SJCRH30 (cell line): ENCODE results near the gene SWAP70. TPM values are rescaled to one million over a fixed set of nuclear protein-coding genes. Genes with fewer than 3 reads are reported as not detected.
"Not testable (repeated sequence)": the region's sequence is repeated elsewhere in the genome, so short reads cannot be mapped to it uniquely, and the experiment has no call there.

Experiments
- DNase-seq, 2 experiments: peaks; one replicate each; pipeline ENCODE4 v3.0.0-alpha.2; 2015 to 2020
- H3K27ac ChIP-seq: fragments of 250-450 bp; sonication (Bioruptor Pico); 2 replicates; pipeline ENCODE4 v1.5.1; 2020; ENCODE audit warnings: mild to moderate bottlenecking, moderate library complexity
- H3K27me3 ChIP-seq: fragments of 250-450 bp; sonication (Bioruptor Pico); 2 replicates; pipeline ENCODE4 v1.5.1; 2020; ENCODE audit warnings: mild to moderate bottlenecking, moderate library complexity
- H3K36me3 ChIP-seq: fragments of 250-450 bp; sonication (Bioruptor Pico); 2 replicates; pipeline ENCODE4 v1.5.1; 2020; ENCODE audit warnings: mild to moderate bottlenecking, moderate library complexity
- H3K4me1 ChIP-seq: fragments of 250-450 bp; sonication (Bioruptor Pico); 2 replicates; pipeline ENCODE4 v1.5.1; 2020; ENCODE audit warnings: mild to moderate bottlenecking, moderate library complexity
- H3K4me3 ChIP-seq: fragments of 250-450 bp; sonication (Bioruptor Pico); 2 replicates; pipeline ENCODE4 v1.5.1; 2020; ENCODE audit warnings: mild to moderate bottlenecking, moderate library complexity
- H3K9me3 ChIP-seq: fragments of 250-450 bp; sonication (Bioruptor Pico); replicated peaks from 2 replicates; pipeline ENCODE4 v1.5.1; 2020; ENCODE audit warnings: mild to moderate bottlenecking, moderate library complexity
- total RNA-seq: library from RNA; depleted of rRNA; stranded (reverse); fragments of >200 nt; shearing (Covaris generic); gene quantifications from 2 replicates; pipeline ENCODE4 v1.2.3, GENCODE V29; 2014

The SWAP70 gene
- total RNA-seq, 1 experiment from 2014 or later, result 25.4 TPM

DNA sequence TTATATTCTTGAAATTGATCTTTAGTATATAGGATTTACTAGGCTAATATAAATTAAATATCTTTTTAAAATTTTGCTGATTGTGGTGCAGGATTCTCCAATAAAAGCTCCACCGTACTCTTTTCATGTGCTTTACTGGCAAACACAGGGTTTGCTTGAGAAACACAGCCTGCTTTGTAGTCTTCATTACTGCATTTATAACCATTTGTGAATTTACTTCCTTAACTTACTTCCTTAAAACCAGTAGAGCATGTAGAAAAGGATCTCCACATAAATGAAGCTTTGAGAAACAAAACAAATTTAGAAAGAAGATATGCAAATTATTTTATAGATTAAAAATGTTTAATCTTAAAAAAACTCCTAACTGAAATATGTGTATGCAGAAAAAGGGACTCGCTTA is 28.8 kb downstream of the SWAP70 start:
- H3K27ac ChIP-seq, result peak overlapping the region; percentile 25; the same call in 1 of the 2 replicates
- no peak for DNase-seq
- H3K4me3 ChIP-seq, result no peak overlapping the region
- H3K36me3 ChIP-seq, result peaks cover 17% of the 10 kb centered on the region
- no peaks in the 10 kb centered on the region for H3K9me3 ChIP-seq
- peaks cover 32% of the 10 kb centered on the region for H3K4me1 ChIP-seq
- no peaks in the 10 kb centered on the region for H3K27me3 ChIP-seq

DNA sequence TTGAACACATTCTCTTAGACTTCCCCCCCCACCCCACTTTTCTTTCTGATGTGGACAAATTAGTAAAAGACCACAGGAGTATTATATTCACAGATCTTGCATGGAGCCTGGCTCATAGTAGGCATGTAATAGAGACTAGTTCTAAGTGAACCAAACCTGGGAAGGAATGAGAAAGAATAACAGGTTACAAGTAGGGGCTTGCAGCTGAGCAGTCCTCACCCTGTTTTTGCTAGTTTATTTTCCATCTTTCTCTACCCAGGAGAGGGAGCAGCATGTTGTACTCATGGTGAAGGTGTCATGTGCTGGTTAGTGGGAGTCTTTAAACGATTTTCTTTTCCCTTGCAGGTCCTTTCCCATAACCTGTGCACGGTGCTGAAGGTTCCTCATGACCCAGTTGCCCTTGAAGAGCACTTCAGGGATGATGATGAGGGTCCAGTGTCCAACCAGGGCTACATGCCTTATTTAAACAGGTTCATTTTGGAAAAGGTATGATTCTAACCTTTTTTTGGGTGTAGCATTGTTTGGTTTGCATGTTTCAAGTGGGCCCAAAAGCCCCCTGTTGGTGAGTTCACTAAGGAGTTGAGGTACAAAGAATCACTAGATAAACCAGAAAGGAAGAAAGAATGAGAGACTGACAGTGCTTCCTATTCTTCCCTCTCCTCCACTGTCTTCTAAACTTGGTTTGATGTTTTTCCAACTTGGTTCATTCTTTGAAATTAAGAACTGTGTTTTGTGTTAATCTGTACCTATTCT is 30.1 kb downstream of the SWAP70 start:
- DNase-seq, result no peak
- no peaks in the 10 kb centered on the region for H3K9me3 ChIP-seq
- H3K36me3 ChIP-seq, result peaks cover 17% of the 10 kb centered on the region
- H3K27ac ChIP-seq, result no peak overlapping the region
- no peak overlapping the region for H3K4me3 ChIP-seq
- H3K27me3 ChIP-seq, result no peaks in the 10 kb centered on the region
- peaks cover 26% of the 10 kb centered on the region for H3K4me1 ChIP-seq

DNA sequence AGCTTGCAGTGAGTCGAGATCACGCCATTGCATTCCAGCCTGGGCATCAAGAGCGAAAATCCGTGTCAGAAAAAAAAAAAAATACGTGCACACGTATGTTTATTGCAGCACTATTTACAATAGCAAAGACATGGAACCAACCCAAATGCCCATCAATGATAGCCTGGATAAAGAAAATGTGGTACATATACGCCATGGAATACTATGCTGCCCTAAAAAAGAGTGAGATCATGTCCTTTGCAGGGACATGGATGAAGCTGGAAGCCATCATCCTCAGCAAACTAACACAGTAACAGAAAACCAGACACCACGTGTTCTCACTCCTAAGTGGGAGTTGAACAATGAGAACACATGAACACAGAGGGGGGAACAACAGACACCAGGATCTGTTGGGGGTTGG is 31.4 kb downstream of the SWAP70 start:
- not testable (repeated sequence) for H3K27me3 ChIP-seq, DNase-seq, H3K27ac ChIP-seq, H3K4me3 ChIP-seq, H3K9me3 ChIP-seq
- peaks cover 17% of the 10 kb centered on the region for H3K36me3 ChIP-seq
- peaks cover 16% of the 10 kb centered on the region for H3K4me1 ChIP-seq

DNA sequence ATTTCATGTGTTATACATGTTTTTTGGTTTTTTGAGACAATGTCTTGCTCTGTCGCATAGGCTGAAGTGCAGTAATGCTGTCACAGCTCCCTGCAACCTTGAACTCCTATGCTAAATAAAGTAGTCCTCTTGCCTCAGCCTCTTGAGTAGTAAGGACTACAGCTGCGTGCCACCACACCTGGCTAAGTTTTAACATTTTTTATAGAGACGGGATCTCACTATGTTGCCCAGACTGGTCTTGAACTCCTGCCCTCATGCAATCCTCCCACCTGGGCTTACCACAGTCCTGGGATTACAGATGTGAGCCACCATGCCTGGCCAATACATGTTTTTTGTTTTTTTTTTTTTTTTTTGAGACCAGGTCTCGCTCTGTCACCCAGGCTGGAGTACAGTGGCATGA is 33.9 kb downstream of the SWAP70 start:
- no peaks in the 10 kb centered on the region for H3K9me3 ChIP-seq
- H3K27ac ChIP-seq, result no peak overlapping the region
- H3K36me3 ChIP-seq, result peaks cover 17% of the 10 kb centered on the region
- no peaks in the 10 kb centered on the region for H3K27me3 ChIP-seq
- H3K4me1 ChIP-seq, result peaks cover under 1% of the 10 kb centered on the region
- no peak overlapping the region for H3K4me3 ChIP-seq
- DNase-seq, result no peak

DNA sequence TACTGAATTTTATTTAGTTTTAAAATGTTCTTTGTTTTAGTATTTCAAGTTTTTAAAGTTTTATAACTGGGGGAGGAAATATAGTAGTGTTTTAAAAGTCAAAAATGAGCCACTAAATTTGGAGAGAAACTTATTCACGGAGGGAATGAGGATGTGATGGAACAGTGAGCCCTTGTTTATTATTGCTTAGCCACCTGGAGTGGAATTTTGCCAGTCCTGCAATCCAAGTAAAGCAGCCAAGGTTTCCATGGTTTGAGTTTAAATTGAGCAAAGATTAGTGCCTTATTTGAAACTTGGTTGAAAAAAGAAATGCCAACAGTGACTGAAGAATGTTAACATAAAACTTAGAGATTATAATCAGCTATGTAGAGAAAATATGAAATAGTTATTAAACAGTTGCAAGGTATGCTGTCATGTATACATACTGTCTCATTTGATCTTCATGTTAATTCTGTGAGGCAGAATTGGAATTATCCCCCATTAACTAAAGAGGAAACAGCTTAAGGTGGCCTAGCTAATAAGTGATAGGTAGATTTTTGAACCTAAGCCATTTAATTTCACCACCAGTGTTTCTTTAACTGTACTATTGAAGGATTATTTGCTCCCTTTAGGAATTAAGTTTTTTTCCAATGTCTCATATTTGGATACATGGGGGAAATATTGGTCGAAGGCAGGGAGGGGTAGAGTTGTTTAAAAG is 36.4 kb downstream of the SWAP70 start:
- no peaks in the 10 kb centered on the region for H3K9me3 ChIP-seq
- H3K4me1 ChIP-seq, result no peaks in the 10 kb centered on the region; the same call in 1 of the 2 replicates
- DNase-seq, result no peak
- H3K4me3 ChIP-seq, result no peak overlapping the region
- H3K36me3 ChIP-seq, result peaks cover 6% of the 10 kb centered on the region
- H3K27me3 ChIP-seq, result no peaks in the 10 kb centered on the region
- no peak overlapping the region for H3K27ac ChIP-seq

DNA sequence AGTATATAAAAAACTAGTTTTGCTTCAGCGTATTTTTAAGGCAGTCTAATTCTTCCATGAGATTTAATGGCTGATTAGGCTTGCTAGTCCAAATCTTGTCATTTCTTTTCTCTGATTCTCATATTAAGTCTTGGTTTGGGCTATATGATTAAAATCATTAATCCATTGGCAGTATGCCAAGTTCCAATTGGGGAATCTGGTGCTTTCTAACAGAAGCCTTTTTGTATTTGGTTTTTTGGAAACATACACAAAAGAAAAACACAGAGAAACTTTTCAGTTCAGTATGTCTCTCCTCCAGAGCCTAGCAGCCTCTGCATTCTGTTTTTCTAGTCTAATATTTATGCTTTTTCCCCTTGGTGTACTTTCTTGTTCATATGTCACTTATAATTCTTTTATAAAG is 37.9 kb downstream of the SWAP70 start:
- Histone ChIP-seq H3K27me3 (no peaks in the 10 kb centered on the region), H3K36me3 (peaks cover 1% of the 10 kb centered on the region; the same call in 1 of the 2 replicates), H3K4me1 (no peaks in the 10 kb centered on the region; the same call in 1 of the 2 replicates), H3K27ac (no peak overlapping the region), H3K9me3 (0 out of 2 replicates have a peak, but pooled peaks cover 3% of the 10 kb centered on the region), H3K4me3 (no peak overlapping the region)
- DNase-seq, result peak in 1 of 2 experiments; percentile 47

DNA sequence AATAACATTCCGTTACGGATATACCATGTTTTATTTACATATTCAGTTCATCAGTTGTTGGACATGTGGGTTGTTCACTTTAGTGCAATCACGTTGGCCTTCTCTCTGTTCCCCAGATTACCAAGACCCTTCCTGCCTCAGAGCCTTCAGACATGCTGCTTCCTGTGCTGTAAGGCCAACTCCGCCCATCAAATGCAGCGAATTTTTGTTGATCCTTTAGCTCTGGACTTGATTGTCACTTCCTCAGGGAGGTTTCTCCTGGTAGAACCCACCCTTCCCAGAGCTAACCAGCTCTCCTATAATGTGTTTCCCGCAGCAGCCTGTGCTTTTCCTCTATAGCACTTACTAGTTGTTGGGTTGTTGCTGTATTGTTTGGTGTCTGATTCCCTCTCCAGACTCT is 39.4 kb downstream of the SWAP70 start:
- H3K9me3 ChIP-seq, result 0 out of 2 replicates have a peak, but pooled peaks cover 3% of the 10 kb centered on the region
- peaks cover 5% of the 10 kb centered on the region; the same call in 1 of the 2 replicates for H3K4me1 ChIP-seq
- no peaks in the 10 kb centered on the region; the same call in 1 of the 2 replicates for H3K36me3 ChIP-seq
- no peak for DNase-seq
- H3K4me3 ChIP-seq, result no peak overlapping the region
- H3K27me3 ChIP-seq, result no peaks in the 10 kb centered on the region
- no peak overlapping the region for H3K27ac ChIP-seq

DNA sequence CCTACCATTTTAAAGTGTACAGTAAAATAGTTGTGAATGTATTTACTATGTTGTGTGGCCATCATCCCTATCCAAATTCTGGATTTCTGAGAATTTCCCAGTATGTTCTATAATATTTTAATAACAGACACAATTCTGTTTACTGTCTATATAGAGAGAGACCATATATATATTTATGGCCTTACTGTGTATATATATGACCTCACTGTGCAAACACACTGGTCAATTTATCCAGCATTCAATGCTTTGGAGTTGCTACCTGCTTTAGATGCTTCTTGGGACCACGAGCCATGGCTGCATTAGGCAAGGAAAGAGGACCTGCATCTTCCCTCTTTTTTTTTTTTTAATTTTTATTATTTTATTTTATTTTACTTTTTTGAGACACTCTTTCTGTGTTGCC is 40.2 kb downstream of the SWAP70 start:
- Histone ChIP-seq H3K4me3 (no peak overlapping the region), H3K27ac (no peak overlapping the region)
- DNase-seq, result no peak

DNA sequence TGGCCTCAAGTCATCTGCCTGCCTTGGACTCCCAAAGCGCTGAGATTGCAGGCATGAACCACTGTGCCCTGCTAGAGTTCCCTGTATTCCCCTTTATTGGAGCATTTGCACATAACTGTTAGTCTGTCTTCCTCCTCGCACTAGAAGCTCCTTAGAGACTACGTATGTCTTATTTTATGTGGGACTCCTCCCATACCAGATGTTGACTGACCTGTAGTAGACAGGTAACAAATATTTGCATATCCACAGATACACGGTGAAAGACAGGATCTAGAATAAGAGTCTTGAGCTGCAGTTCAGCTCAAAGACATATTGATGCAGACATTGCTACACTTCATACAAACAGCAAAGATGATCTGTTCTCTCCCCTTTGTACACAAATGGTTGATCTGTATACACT is 40.7 kb downstream of the SWAP70 start:
- Histone ChIP-seq H3K9me3 (0 out of 2 replicates have a peak, but pooled peaks cover 3% of the 10 kb centered on the region), H3K27ac (no peak overlapping the region), H3K4me3 (no peak overlapping the region), H3K27me3 (no peaks in the 10 kb centered on the region), H3K36me3 (no peaks in the 10 kb centered on the region; the same call in 1 of the 2 replicates), H3K4me1 (peaks cover 5% of the 10 kb centered on the region; the same call in 1 of the 2 replicates)
- DNase-seq, result no peak

More for the DNA sequence above, 40.2 kb downstream of the SWAP70 start:
- Histone ChIP-seq H3K27me3 (no peaks in the 10 kb centered on the region), H3K36me3 (no peaks in the 10 kb centered on the region; the same call in 1 of the 2 replicates), H3K9me3 (0 out of 2 replicates have a peak, but pooled peaks cover 3% of the 10 kb centered on the region), H3K4me1 (peaks cover 5% of the 10 kb centered on the region; the same call in 1 of the 2 replicates)

DNA sequence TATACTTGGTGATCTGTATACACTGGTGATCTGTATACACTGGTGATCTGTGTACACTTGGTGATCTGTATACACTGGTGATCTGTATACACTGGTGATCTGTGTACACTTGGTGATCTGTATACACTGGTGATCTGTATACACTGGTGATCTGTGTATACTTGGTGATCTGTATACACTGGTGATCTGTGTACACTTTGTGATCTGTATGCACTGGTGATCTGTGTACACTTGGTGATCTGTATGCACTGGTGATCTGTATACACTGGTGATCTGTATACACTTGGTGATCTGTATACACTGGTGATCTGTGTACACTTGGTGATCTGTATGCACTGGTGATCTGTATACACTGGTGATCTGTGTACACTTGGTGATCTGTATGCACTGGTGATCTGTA is 41.5 kb downstream of the SWAP70 start:
- H3K27ac ChIP-seq, H3K4me3 ChIP-seq, DNase-seq, H3K36me3 ChIP-seq, H3K9me3 ChIP-seq, H3K27me3 ChIP-seq, H3K4me1 ChIP-seq: not testable (repeated sequence)

DNA sequence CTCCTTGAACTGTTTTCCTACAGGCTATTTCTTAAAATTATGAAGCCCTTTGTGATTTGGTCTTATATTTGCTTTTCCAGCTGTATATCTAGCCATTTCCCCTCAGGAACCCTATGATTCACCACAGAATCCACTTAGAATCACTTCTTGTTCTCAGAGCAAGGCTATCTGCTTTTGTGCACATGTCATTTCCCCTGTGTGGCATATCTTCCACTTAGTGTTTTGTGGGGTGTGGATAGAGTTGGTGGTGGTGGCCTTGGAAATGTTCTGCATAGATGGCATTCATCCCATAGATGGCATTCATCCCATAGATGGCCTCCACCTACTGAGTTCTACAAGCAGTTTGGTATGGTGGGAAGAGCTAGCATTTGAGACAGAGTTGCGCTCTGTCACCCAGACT is 44.7 kb downstream of the SWAP70 start:
- Histone ChIP-seq H3K27ac (no peak overlapping the region), H3K9me3 (0 out of 2 replicates have a peak, but pooled peaks cover 3% of the 10 kb centered on the region), H3K36me3 (no peaks in the 10 kb centered on the region; the same call in none of the 2 replicates), H3K4me3 (no peak overlapping the region), H3K4me1 (peaks cover 5% of the 10 kb centered on the region; the same call in 1 of the 2 replicates), H3K27me3 (no peaks in the 10 kb centered on the region)
- DNase-seq, result no peak

DNA sequence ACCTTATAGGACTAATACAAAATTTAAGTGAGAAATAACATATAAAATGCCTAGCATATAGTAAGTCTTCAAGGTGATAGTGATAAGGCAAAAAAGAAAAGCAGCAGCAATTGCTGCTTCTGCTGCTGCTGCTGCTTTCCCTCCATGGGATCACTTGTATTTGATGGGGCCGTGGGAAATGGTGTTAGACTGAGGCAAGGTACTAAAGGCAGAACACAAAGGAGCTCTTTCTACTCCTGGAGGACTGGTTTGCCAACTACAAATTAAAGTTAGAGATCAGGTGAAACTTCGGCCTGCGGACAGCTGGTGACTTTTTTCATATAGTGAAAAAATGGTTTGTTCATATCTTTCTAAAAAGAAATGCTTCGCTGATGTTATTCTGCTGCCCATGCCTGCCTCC is 46.3 kb downstream of the SWAP70 start:
- Histone ChIP-seq H3K27ac (no peak overlapping the region), H3K36me3 (peaks cover 1% of the 10 kb centered on the region; the same call in 1 of the 2 replicates), H3K4me3 (no peak overlapping the region), H3K9me3 (0 out of 2 replicates have a peak, but pooled peaks cover 3% of the 10 kb centered on the region), H3K27me3 (no peaks in the 10 kb centered on the region), H3K4me1 (peaks cover 5% of the 10 kb centered on the region; the same call in 1 of the 2 replicates)
- DNase-seq, result peak in 1 of 2 experiments; percentile 37

DNA sequence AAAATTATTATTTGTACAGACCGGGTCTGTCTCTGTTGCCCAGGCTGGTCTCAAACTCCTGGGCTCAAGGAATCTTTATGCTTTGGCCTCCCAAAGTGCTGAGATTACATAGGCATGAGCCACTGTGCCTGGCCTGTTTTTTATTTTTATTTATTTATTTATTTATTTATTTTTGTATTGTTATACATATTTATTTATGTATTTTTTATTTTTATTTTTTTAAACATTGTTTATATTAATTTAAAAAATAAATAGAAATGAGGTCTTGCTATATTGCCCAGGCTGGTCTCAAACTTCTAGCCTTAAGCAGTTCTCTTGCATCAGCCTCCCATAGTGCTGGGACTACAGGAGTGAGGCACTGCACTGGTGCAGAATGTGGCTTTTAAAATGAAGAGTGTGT is 47.0 kb downstream of the SWAP70 start:
- H3K27me3 ChIP-seq, result no peaks in the 10 kb centered on the region
- H3K4me1 ChIP-seq, result peaks cover 5% of the 10 kb centered on the region; the same call in 1 of the 2 replicates
- DNase-seq, result no peak
- H3K4me3 ChIP-seq, result no peak overlapping the region
- peaks cover 7% of the 10 kb centered on the region; the same call in 1 of the 2 replicates for H3K36me3 ChIP-seq
- H3K9me3 ChIP-seq, result 0 out of 2 replicates have a peak, but pooled peaks cover 3% of the 10 kb centered on the region
- no peak overlapping the region for H3K27ac ChIP-seq

DNA sequence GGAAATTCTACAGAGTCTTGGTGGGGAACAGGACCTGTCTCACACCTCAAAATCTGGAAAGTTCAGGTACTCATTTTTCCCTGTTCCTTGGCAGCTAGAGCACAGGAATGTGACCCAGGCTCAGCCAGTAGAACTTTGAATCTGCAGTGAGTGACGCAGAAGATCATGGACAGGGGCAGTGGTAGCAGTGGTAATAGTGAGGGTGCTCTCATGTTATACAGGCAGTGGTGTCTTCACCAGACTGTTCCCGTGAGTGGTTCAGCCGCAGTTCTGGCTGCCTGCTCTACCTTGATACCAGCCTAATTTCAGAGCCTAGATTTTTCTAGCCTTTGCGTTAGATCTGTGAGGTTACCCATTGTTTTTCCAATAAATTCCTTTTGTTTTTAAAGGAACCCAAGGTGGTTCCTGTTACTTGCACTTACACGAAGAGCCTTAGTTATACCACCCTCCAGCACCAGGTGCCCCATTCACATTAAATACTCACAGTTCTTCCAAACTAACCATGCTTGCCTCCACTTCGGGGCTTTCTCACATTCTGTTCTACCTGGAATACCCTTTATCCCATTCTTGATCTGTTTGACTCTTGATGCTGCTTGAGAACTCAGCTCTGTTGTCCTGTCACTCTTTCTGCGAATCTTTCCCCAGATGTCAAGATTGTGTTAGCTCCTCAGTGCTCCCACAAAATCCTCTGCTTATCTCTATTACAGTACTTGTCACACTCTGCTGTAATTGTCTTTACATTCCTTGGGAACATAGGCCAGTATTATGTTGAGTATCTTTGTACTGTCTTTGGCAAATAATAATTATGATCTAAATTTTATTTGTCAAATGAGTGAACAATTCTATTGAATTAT is 47.8 kb downstream of the SWAP70 start:
- Histone ChIP-seq H3K4me3 (no peak overlapping the region), H3K36me3 (peaks cover 7% of the 10 kb centered on the region; the same call in 1 of the 2 replicates), H3K27ac (no peak overlapping the region), H3K4me1 (peaks cover 5% of the 10 kb centered on the region; the same call in 1 of the 2 replicates), H3K27me3 (no peaks in the 10 kb centered on the region), H3K9me3 (no peaks in the 10 kb centered on the region)
- no peak for DNase-seq
